Suprapubic skin (tissue), 3 donors: ENCODE data around the gene MNAT1.

Experiments used
- POLR2A ChIP-seq, 2 donors: fragments of 450-650 bp; IDR thresholded peaks; one replicate each; pipeline ENCODE4 v1.6.1; 2017; ENCODE audit warnings: antibody characterized with exemption in 2 of 2, mild to moderate bottlenecking in 2 of 2, moderate library complexity in 2 of 2
- TF ChIP-seq, protein P1 (sequence below), 2 donors: fragments of 200-600 bp in 1 of 2; fragments of 450-650 bp in 1 of 2; sonication (generic) in 1 of 2; IDR thresholded peaks; one replicate each; pipeline ENCODE4 v1.5.1; 2016 to 2019; ENCODE audit warnings: antibody characterized with exemption in 2 of 2, mild to moderate bottlenecking in 1 of 2, moderate library complexity in 1 of 2

DNA sequence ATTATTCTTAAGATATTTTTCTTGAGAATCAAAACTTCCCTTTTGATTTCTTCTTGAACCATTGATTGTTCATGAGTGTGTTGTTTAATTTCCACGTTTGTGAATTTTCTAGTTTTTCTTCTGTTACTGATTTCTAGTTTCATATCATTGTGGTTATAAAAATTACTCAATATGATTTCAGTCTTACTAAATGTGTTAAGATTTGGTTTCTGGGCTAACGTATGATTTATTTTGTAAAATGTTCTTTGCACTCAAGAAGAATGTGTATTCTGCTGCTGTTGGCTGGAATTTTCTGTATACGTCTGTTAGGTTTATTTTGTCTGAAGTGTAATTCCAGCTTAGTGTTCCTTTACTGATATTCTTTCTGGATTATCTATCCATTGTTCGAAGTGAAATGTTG, 221.6 kb downstream of the MNAT1 start:
- TF ChIP-seq, protein P1, sequence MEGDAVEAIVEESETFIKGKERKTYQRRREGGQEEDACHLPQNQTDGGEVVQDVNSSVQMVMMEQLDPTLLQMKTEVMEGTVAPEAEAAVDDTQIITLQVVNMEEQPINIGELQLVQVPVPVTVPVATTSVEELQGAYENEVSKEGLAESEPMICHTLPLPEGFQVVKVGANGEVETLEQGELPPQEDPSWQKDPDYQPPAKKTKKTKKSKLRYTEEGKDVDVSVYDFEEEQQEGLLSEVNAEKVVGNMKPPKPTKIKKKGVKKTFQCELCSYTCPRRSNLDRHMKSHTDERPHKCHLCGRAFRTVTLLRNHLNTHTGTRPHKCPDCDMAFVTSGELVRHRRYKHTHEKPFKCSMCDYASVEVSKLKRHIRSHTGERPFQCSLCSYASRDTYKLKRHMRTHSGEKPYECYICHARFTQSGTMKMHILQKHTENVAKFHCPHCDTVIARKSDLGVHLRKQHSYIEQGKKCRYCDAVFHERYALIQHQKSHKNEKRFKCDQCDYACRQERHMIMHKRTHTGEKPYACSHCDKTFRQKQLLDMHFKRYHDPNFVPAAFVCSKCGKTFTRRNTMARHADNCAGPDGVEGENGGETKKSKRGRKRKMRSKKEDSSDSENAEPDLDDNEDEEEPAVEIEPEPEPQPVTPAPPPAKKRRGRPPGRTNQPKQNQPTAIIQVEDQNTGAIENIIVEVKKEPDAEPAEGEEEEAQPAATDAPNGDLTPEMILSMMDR (IDR thresholded peaks at IDR 0.05) = no peak
- TF ChIP-seq POLR2A (IDR thresholded peaks at IDR 0.05) = no peak
